Osteoblast (primary cell): Measurements from ENCODE around the gene USP19. TPM values are rescaled to one million over a fixed set of nuclear protein-coding genes. Genes with fewer than 3 reads are reported as not detected.

Experiments used
- DNase-seq: peaks from one replicate; pipeline ENCODE4 v3.0.0; 2011; ENCODE audit warnings: low spot score, mixed read lengths; ENCODE audit not compliant: insufficient read length; ENCODE audit errors: missing footprints
- H2AFZ ChIP-seq: 2 replicates; pipeline ENCODE4 v1.6.0; 2011; ENCODE audit warnings: mild to moderate bottlenecking, low read length
- H3K27ac ChIP-seq: 2 replicates; pipeline ENCODE4 v1.5.1; 2011; ENCODE audit warnings: mild to moderate bottlenecking, low read depth, low read length, moderate library complexity
- H3K27me3 ChIP-seq: 2 replicates; pipeline ENCODE4 v1.6.0; 2012; ENCODE audit warnings: mild to moderate bottlenecking, control low read depth, inconsistent platforms, low read length, moderate library complexity; ENCODE audit not compliant: insufficient read depth
- H3K36me3 ChIP-seq: 2 replicates; pipeline ENCODE4 v1.5.1; 2011; ENCODE audit warnings: mild to moderate bottlenecking, low read length, control low read depth, moderate library complexity; ENCODE audit not compliant: insufficient read depth
- H3K4me1 ChIP-seq: 2 replicates; pipeline ENCODE4 v1.5.1; 2011; ENCODE audit warnings: mild to moderate bottlenecking, low read length, control low read depth, moderate library complexity; ENCODE audit not compliant: insufficient read depth
- H3K4me2 ChIP-seq: 2 replicates; pipeline ENCODE4 v1.6.0; 2011; ENCODE audit warnings: mild to moderate bottlenecking, low read length; ENCODE audit not compliant: insufficient read depth
- H3K4me3 ChIP-seq: fragments of 200-600 bp; sonication (generic); 3 replicates; pipeline ENCODE4 v1.5.1; 2012; ENCODE audit warnings: mild to moderate bottlenecking, low read length, inconsistent platforms; ENCODE audit not compliant: insufficient read depth
- H3K79me2 ChIP-seq: 2 replicates; pipeline ENCODE4 v1.6.0; 2012; ENCODE audit warnings: mild to moderate bottlenecking, low read length, control low read depth, inconsistent platforms; ENCODE audit not compliant: insufficient read depth
- H3K9me3 ChIP-seq: 2 replicates; pipeline ENCODE4 v1.5.1; 2011; ENCODE audit warnings: low read depth, low read length, control low read depth
- H4K20me1 ChIP-seq: 2 replicates; pipeline ENCODE4 v1.6.0; 2012; ENCODE audit warnings: mild to moderate bottlenecking, low read length, control low read depth; ENCODE audit not compliant: insufficient read depth
- CTCF ChIP-seq: IDR thresholded peaks from 2 replicates; pipeline ENCODE4 v1.5.1; 2011; ENCODE audit warnings: mild to moderate bottlenecking, low read depth, low read length, moderate library complexity; ENCODE audit errors: extremely low read depth
- total RNA-seq: library from RNA; depleted of rRNA; stranded (reverse); fragments of >200 nt; gene quantifications from 2 replicates; pipeline ENCODE4 v1.2.3, GENCODE V29; 2012

Gene USP19
- total RNA-seq, 1 donor = 49.6 TPM

GRCh38 chr3:49157289-49157688 is 36.7 kb upstream of the USP19 start:
- Histone ChIP-seq H3K4me1 (no peaks in the 10 kb centered on the region), H3K27me3 (no peaks in the 10 kb centered on the region), H3K36me3 (no peaks in the 10 kb centered on the region), H4K20me1 (peaks cover 6% of the 10 kb centered on the region), H2AFZ (no peak overlapping the region), H3K27ac (no peak overlapping the region), H3K79me2 (no peaks in the 10 kb centered on the region), H3K4me3 (no peak overlapping the region), H3K4me2 (no peak overlapping the region), H3K9me3 (no peaks in the 10 kb centered on the region)
- TF ChIP-seq CTCF = no peak
- peak; percentile 18 for DNase-seq

DNA sequence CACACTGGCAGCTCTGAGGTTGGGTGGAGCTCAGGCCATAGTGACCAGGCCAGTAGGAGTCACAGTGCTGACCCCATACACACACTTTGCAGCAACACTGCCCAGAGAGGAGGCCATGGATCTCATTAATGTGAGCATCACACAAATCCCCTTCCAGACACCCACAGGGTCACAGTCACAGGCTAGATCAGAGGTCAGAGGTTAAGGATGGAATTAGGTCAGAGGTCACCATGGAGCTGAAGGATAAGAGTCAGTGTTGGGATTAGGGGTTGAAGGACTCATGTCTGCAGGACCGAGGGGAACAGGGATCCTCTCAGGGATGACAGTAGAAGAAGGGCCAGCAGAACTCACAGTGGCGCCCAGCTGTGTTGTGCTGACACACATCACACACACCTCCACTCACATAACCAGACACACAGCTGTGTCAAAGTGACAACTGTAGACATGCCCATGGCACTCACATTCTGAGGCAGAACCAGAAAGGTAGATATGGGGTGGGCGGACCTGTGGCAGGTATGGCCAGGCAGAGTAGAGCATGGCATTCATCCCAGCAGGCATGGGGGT is 32.8 kb upstream of the USP19 start:
- no peak for TF ChIP-seq CTCF
- H3K27ac ChIP-seq = no peak overlapping the region

DNA sequence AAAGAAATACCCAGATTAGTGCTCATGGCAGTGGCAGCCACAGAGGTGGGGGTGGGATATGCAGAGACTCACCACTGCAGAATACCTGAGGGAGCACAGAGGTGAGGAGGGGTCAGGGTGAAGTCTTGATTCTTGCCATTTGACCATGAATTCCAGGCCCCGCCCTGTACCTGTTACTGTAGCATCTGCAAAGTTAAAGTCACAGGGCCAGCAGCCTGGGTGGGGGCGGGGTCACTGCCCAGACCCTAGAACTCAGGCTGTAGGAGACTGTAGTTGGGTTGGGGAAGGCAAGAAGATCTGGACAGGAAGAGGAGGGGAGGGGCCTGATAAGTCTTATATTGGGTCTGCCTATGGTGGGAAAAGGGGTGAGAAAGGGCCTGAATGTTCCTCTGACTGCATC is 31.0 kb upstream of the USP19 start:
- Histone ChIP-seq H3K4me2 (no peak overlapping the region), H3K27me3 (no peaks in the 10 kb centered on the region), H3K4me3 (no peak overlapping the region), H3K4me1 (no peaks in the 10 kb centered on the region), H3K36me3 (no peaks in the 10 kb centered on the region), H3K79me2 (no peaks in the 10 kb centered on the region), H3K27ac (no peak overlapping the region), H4K20me1 (no peaks in the 10 kb centered on the region), H2AFZ (no peak overlapping the region), H3K9me3 (no peaks in the 10 kb centered on the region)
- DNase-seq = peak; percentile 31
- TF ChIP-seq CTCF = no peak

More for the DNA sequence above, 32.8 kb upstream of the USP19 start:
- H3K79me2 ChIP-seq = no peaks in the 10 kb centered on the region
- no peaks in the 10 kb centered on the region for H3K27me3 ChIP-seq
- no peaks in the 10 kb centered on the region for H4K20me1 ChIP-seq
- peak; percentile 44 for DNase-seq
- H3K36me3 ChIP-seq = no peaks in the 10 kb centered on the region
- no peaks in the 10 kb centered on the region for H3K9me3 ChIP-seq
- no peaks in the 10 kb centered on the region for H3K4me1 ChIP-seq
- no peak overlapping the region for H3K4me2 ChIP-seq
- H3K4me3 ChIP-seq = no peak overlapping the region
- H2AFZ ChIP-seq = no peak overlapping the region

- H3K9me3 ChIP-seq = no peaks in the 10 kb centered on the region
- no peak overlapping the region for H3K27ac ChIP-seq
- no peak for TF ChIP-seq CTCF
- H3K4me1 ChIP-seq = no peaks in the 10 kb centered on the region
- peak; percentile 68 for DNase-seq
- no peak overlapping the region for H2AFZ ChIP-seq
- no peaks in the 10 kb centered on the region for H3K79me2 ChIP-seq
- no peaks in the 10 kb centered on the region for H4K20me1 ChIP-seq
- H3K27me3 ChIP-seq = no peaks in the 10 kb centered on the region
- H3K4me3 ChIP-seq = no peak overlapping the region
- H3K4me2 ChIP-seq = no peak overlapping the region
- H3K36me3 ChIP-seq = no peaks in the 10 kb centered on the region
These were observed 27.5 kb upstream of the USP19 start for GRCh38 chr3:49148159-49148558.
